ENCODE data around the gene SYMPK. TPM values are rescaled to one million over a fixed set of nuclear protein-coding genes. Genes with fewer than 3 reads are reported as not detected.

Gene SYMPK
- total and polyA plus RNA-seq, 8 donors, result 65.6 to 77.6 (median 69.1) TPM

GRCh38 chr19:45814166-45814780 is 48.7 kb downstream of the SYMPK start:
- ATAC-seq (no peak), DNase-seq (no peak)
- peaks cover 5 to 16% of the 10 kb centered on the region in 2 donors for H3K4me1 ChIP-seq
- no peak for TF ChIP-seq CTCF (IDR thresholded peaks at IDR 0.05)
- H3K4me3 ChIP-seq, result no peak overlapping the region
- intact Hi-C loops (cut with DNase I), result no loop called here
- H3K27ac ChIP-seq, result no peak overlapping the region
- H3K36me3 ChIP-seq, result peaks cover 0 to 21% of the 10 kb centered on the region in 2 donors
- H3K27me3 ChIP-seq, result peaks cover 0 to 45% of the 10 kb centered on the region in 2 donors
- no peaks in the 10 kb centered on the region for H3K9me3 ChIP-seq

- Histone ChIP-seq H3K27ac (no peak overlapping the region), H3K9me3 (no peaks in the 10 kb centered on the region), H3K4me3 (no peak overlapping the region), H3K36me3 (peaks cover 0 to 9% of the 10 kb centered on the region in 2 donors), H3K4me1 (peaks cover 5 to 16% of the 10 kb centered on the region in 2 donors), H3K27me3 (peaks cover 0 to 56% of the 10 kb centered on the region in 2 donors)
- intact Hi-C loops (cut with DNase I), result no loop called here
- TF ChIP-seq CTCF (IDR thresholded peaks at IDR 0.05), result no peak
- DNase-seq, result no peak
- no peak for ATAC-seq
Observed at GRCh38 chr19:45812297-45812696, 50.6 kb downstream of the SYMPK start.

- Histone ChIP-seq H3K27me3 (peaks cover 0 to 50% of the 10 kb centered on the region in 2 donors), H3K4me3 (no peak overlapping the region), H3K9me3 (no peaks in the 10 kb centered on the region), H3K27ac (no peak overlapping the region), H3K36me3 (no peaks in the 10 kb centered on the region), H3K4me1 (peaks cover 5% of the 10 kb centered on the region in 2 donors)
- intact Hi-C loops (cut with DNase I), result no loop called here
- TF ChIP-seq CTCF (IDR thresholded peaks at IDR 0.05), result no peak
- DNase-seq (no peak), ATAC-seq (peak; percentile 11)
Observed at GRCh38 chr19:45809643-45810159, 53.2 kb downstream of the SYMPK start.

GRCh38 chr19:45805719-45806118 is 57.2 kb downstream of the SYMPK start:
- ATAC-seq, result no peak
- no peak for DNase-seq
- H3K27ac ChIP-seq, result no peak overlapping the region
- peaks cover 0 to 69% of the 10 kb centered on the region in 2 donors for H3K27me3 ChIP-seq
- H3K9me3 ChIP-seq, result no peaks in the 10 kb centered on the region
- no peak overlapping the region for H3K4me3 ChIP-seq
- intact Hi-C loops (cut with DNase I), result no loop called here
- no peak for TF ChIP-seq CTCF (IDR thresholded peaks at IDR 0.05)
- peaks cover 5% of the 10 kb centered on the region in 2 donors for H3K4me1 ChIP-seq
- no peaks in the 10 kb centered on the region for H3K36me3 ChIP-seq

GRCh38 chr19:45804959-45805230 is 58.1 kb downstream of the SYMPK start:
- Histone ChIP-seq H3K27me3 (peaks cover 0 to 71% of the 10 kb centered on the region in 2 donors), H3K4me1 (peaks cover 5% of the 10 kb centered on the region in 2 donors), H3K4me3 (no peak overlapping the region), H3K36me3 (no peaks in the 10 kb centered on the region), H3K27ac (no peak overlapping the region), H3K9me3 (no peaks in the 10 kb centered on the region)
- ATAC-seq (no peak), DNase-seq (no peak)
- intact Hi-C loops (cut with DNase I), result no loop called here
- no peak for TF ChIP-seq CTCF (IDR thresholded peaks at IDR 0.05)
